GM18505 (cell line): Measurements from ENCODE around the gene NEDD8.

ENCODE experiments used
- ATAC-seq: cut with Tn5 transposase; IDR thresholded peaks from one replicate; pipeline ENCODE4 v1.9.1; 2021; ENCODE audit not compliant: unreplicated experiment
- POLR2A ChIP-seq: IDR thresholded peaks from 4 replicates; pipeline ENCODE4 v1.6.1; 2011; ENCODE audit warnings: borderline replicate concordance; ENCODE audit not compliant: insufficient read depth, insufficient read length; ENCODE audit errors: extremely low read depth

The NEDD8 gene

GRCh38 chr14:24259282-24260025 is 27.3 kb upstream of the NEDD8 start:
- ATAC-seq: no peak
- no peak for TF ChIP-seq POLR2A

GRCh38 chr14:24258548-24259265 is 26.5 kb upstream of the NEDD8 start:
- no peak for ATAC-seq
- no peak for TF ChIP-seq POLR2A

- no peak for TF ChIP-seq POLR2A
- no peak for ATAC-seq
These were observed 26.0 kb upstream of the NEDD8 start for GRCh38 chr14:24258119-24258518.

GRCh38 chr14:24256960-24257359 is 24.8 kb upstream of the NEDD8 start:
- no peak for ATAC-seq
- no peak for TF ChIP-seq POLR2A

- no peak for TF ChIP-seq POLR2A
- no peak for ATAC-seq
These were observed 24.0 kb upstream of the NEDD8 start for GRCh38 chr14:24255931-24256711.

DNA sequence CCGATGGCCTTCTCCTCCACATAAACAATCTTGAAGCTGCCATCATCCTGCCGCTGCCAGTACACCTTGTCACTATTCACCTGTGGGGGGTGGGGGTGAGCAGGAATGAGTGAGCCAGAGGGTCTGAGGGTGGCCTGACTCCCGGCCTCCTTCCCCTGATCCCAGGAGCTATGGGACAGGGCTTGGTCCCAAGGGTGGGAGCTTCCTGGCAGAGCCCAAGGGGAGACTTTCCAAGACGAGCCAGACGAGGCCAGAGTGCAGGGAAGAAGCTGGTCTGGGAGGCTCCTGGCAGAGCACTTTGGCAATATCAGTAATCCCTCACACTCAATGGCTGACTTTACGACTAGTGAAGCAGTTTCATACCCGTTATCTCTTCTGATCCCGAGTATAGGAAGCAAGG is 23.3 kb upstream of the NEDD8 start:
- TF ChIP-seq POLR2A: no peak
- no peak for ATAC-seq

DNA sequence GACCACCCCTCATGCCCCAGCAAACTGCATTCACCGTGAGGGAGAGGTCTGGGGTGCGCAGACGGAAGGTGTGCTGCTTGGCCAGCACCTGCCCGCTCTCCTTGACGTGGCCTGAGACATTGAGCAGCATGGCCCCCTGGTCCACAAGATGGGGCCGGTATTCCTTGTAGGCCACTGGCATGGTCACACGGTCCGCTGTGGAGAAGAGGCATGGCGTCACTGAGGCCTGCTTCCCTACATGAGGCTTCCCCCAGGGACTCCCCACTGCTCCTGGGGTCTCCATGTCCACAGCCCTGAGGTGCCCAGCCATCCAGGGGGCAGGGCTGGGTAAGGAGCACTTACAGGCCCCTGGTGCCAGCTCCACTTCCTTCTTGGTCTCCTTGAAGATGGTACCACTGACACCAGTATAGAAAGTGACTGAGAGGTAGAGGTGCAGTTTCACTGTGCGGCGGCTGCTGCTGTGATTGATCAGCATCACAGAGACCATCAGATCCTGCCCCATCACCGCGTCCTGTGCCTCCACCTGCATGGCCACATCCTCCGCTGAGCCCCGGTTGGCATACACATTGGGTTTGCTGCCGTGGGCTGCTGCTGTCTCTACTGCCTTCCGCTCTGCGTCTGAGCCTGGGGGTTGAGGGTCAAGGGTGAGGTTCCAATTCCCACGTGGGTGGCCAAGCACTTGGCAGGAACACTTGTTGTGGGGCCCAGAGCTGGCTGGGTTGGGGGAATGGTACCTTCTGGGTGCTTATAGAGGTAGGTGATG is 22.6 kb upstream of the NEDD8 start:
- ATAC-seq: no peak
- no peak for TF ChIP-seq POLR2A

- no peak for ATAC-seq
- TF ChIP-seq POLR2A: no peak
These were observed 21.8 kb upstream of the NEDD8 start for GRCh38 chr14:24253936-24254335.

GRCh38 chr14:24252289-24253124 is 20.3 kb upstream of the NEDD8 start:
- no peak for ATAC-seq
- TF ChIP-seq POLR2A: no peak

- TF ChIP-seq POLR2A: no peak
- ATAC-seq: no peak
These were observed 19.7 kb upstream of the NEDD8 start for GRCh38 chr14:24251880-24252288.

GRCh38 chr14:24250354-24250753 is 18.2 kb upstream of the NEDD8 start:
- TF ChIP-seq POLR2A: no peak

More at GRCh38 chr14:24250354-24250753, 18.2 kb upstream of the NEDD8 start:
- no peak for ATAC-seq
